HCT116 (cell line): ENCODE data around the gene CENPM. TPM values are rescaled to one million over a fixed set of nuclear protein-coding genes. Genes with fewer than 3 reads are reported as not detected.

Source experiments
- ATAC-seq: fragments of 200-7000 bp; cut with Tn5 transposase; 2 replicates; pipeline ENCODE4 v1.9.1; 2020; ENCODE audit warnings: mild to moderate bottlenecking, moderate library complexity
- BruUV-seq: library from RNA; stranded (reverse); fragments of 400-500 nt; replicated peaks from 2 replicates; lab custom pipeline; 2021; lab: Mats Ljungman, UMichigan
- CTCF ChIA-PET: fragments of 300-600 bp; sonication (Branson Sonifier 250); formaldehyde crosslinking; loops from one replicate; lab custom pipeline; 2021; ENCODE audit warnings: antibody characterized with exemption; lab: Charles Lee
- POLR2A ChIA-PET: fragments of 300-600, 350-600 bp; sonication (Branson Sonifier 250); formaldehyde crosslinking; loops from one replicate; lab custom pipeline; 2021; ENCODE audit warnings: antibody characterized with exemption; lab: Charles Lee
- RAD21 ChIA-PET, 2 experiments: fragments of 300-600 bp; sonication (Branson Sonifier 250); formaldehyde crosslinking; loops; one replicate each; lab custom pipeline; 2023; ENCODE audit warnings: low total read pairs in 2 of 2; ENCODE audit not compliant: uncharacterized antibody in 2 of 2, unreplicated experiment in 2 of 2, low non-redundant PET in 1 of 2; lab: Charles Lee
- DNase-seq: peaks from one replicate; pipeline ENCODE4 v3.0.0-alpha.2; 2010; ENCODE audit warnings: low read depth, low spot score
- H2AFZ ChIP-seq: fragments of 200-600 bp; shearing (Covaris generic), sonication (generic); 2 replicates; pipeline ENCODE4 v1.6.1; 2017; ENCODE audit warnings: low read depth, mixed run types, mixed read lengths, antibody characterized with exemption, low read length; ENCODE audit not compliant: poor library complexity, severe bottlenecking
- H3K27ac ChIP-seq: 2 replicates; pipeline ENCODE4 v1.5.1; 2012; ENCODE audit warnings: low read depth, low read length
- H3K27me3 ChIP-seq: fragments of 200-600 bp; sonication (generic); 2 replicates; pipeline ENCODE4 v1.6.1; 2016; ENCODE audit warnings: mixed run types, low read length, mixed read lengths; ENCODE audit not compliant: insufficient read depth
- H3K36me3 ChIP-seq, 2 experiments: fragments of 200-500 bp in 1 of 2; fragments of 200-600 bp in 1 of 2; sonication (Bioruptor generic) in 1 of 2; sonication (generic) in 1 of 2; 2 replicates each; pipeline versions ENCODE4 v1.5.1 to v1.6.1; 2014 to 2016; ENCODE audit warnings: low read length in 2 of 2, inconsistent platforms in 1 of 2, mixed read lengths in 1 of 2, mixed run types in 1 of 2; ENCODE audit not compliant: insufficient read depth in 2 of 2, control insufficient read depth in 1 of 2
- H3K4me1 ChIP-seq, 2 experiments: fragments of 200-600 bp in 1 of 2; sonication (generic) in 1 of 2; 2 replicates each; pipeline versions ENCODE4 v1.5.1 to v1.6.1; 2012 to 2017; ENCODE audit warnings: low read length in 2 of 2, inconsistent platforms in 1 of 2, mild to moderate bottlenecking in 1 of 2, mixed read lengths in 1 of 2, mixed run types in 1 of 2, moderate library complexity in 1 of 2; ENCODE audit not compliant: insufficient read depth in 2 of 2, control insufficient read depth in 1 of 2
- H3K4me2 ChIP-seq: fragments of 200-600 bp; sonication (generic); 2 replicates; pipeline ENCODE4 v1.6.1; 2017; ENCODE audit warnings: mixed run types, low read length, mixed read lengths
- H3K4me3 ChIP-seq, 2 experiments: fragments of 200-600 bp in 1 of 2; sonication (generic) in 1 of 2; replicated peaks in 1 of 2; 2 replicates each; pipeline ENCODE4 v1.5.1; 2011 to 2016; ENCODE audit warnings: low read length in 2 of 2, control low read depth in 1 of 2, low read depth in 1 of 2, mild to moderate bottlenecking in 1 of 2, mixed read lengths in 1 of 2, mixed run types in 1 of 2
- H3K79me2 ChIP-seq: fragments of 200-600 bp; sonication (generic); 2 replicates; pipeline ENCODE4 v1.6.1; 2017; ENCODE audit warnings: mild to moderate bottlenecking, mixed run types, low read length, moderate library complexity, mixed read lengths; ENCODE audit not compliant: insufficient read depth
- H3K9ac ChIP-seq: fragments of 200-600 bp; sonication (generic); 2 replicates; pipeline ENCODE4 v1.6.1; 2016; ENCODE audit warnings: low read length, mixed read lengths
- H3K9me2 ChIP-seq: fragments of 200-600 bp; sonication (generic), shearing (Covaris generic); 2 replicates; pipeline ENCODE4 v1.6.1; 2017; ENCODE audit warnings: mixed run types, mild to moderate bottlenecking, moderate library complexity; ENCODE audit not compliant: insufficient read depth
- H3K9me3 ChIP-seq, 2 experiments: fragments of 200-500 bp in 1 of 2; fragments of 200-600 bp in 1 of 2; sonication (Bioruptor generic) in 1 of 2; sonication (generic) in 1 of 2; 2 replicates each; pipeline ENCODE4 v1.6.1; 2014 to 2017; ENCODE audit warnings: low read length in 2 of 2, mixed read lengths in 2 of 2, inconsistent platforms in 1 of 2, low read depth in 1 of 2, mild to moderate bottlenecking in 1 of 2, mixed run types in 1 of 2, moderate library complexity in 1 of 2; ENCODE audit not compliant: control insufficient read depth in 1 of 2, insufficient read depth in 1 of 2
- H4K20me1 ChIP-seq: fragments of 200-600 bp; sonication (generic), shearing (Covaris generic); 2 replicates; pipeline ENCODE4 v1.6.1; 2017; ENCODE audit warnings: mixed run types, mild to moderate bottlenecking, moderate library complexity; ENCODE audit not compliant: insufficient read depth
- ATF3 ChIP-seq: IDR thresholded peaks from 2 replicates; pipeline ENCODE4 v1.6.1; 2012
- CBX3 ChIP-seq: IDR thresholded peaks from 2 replicates; pipeline ENCODE4 v1.6.1; 2012; ENCODE audit warnings: low read depth
- CEBPB ChIP-seq: IDR thresholded peaks from 2 replicates; pipeline ENCODE4 v1.6.1; 2012; ENCODE audit warnings: low read depth
- CTCF ChIP-seq, 3 experiments: fragments of 200-600 bp in 1 of 3; sonication (generic) in 1 of 3; IDR thresholded peaks in 2 of 3; conservative IDR thresholded peaks in 1 of 3; 2 replicates each; pipeline ENCODE4 v1.5.1; 2012 to 2017; ENCODE audit warnings: low read depth in 2 of 3, low read length in 2 of 3, antibody characterized with exemption in 1 of 3, borderline replicate concordance in 1 of 3, control low read depth in 1 of 3, mild to moderate bottlenecking in 1 of 3, mixed read lengths in 1 of 3, mixed run types in 1 of 3, moderate library complexity in 1 of 3; ENCODE audit not compliant: insufficient read depth in 1 of 3
- EGR1 ChIP-seq: IDR thresholded peaks from 2 replicates; pipeline ENCODE4 v1.6.1; 2012; ENCODE audit warnings: low read depth
- ELF1 ChIP-seq: IDR thresholded peaks from 2 replicates; pipeline ENCODE4 v1.6.1; 2012; ENCODE audit warnings: low read depth, borderline replicate concordance
- EZH2 ChIP-seq: fragments of 200-600 bp; sonication (generic); IDR thresholded peaks from 2 replicates; pipeline ENCODE4 v1.6.1; 2017; ENCODE audit warnings: antibody characterized with exemption, mixed run types
- EZH2phosphoT487 ChIP-seq: fragments of 200-600 bp; IDR thresholded peaks from 2 replicates; pipeline ENCODE4 v1.6.1; 2018; ENCODE audit warnings: antibody characterized with exemption, borderline replicate concordance
- FOSL1 ChIP-seq: IDR thresholded peaks from 2 replicates; pipeline ENCODE4 v1.6.1; 2012; ENCODE audit warnings: low read depth
- MAX ChIP-seq: IDR thresholded peaks from 2 replicates; pipeline ENCODE4 v1.6.1; 2012
- POLR2A ChIP-seq: IDR thresholded peaks from 2 replicates; pipeline ENCODE4 v1.7.0; 2011; ENCODE audit warnings: borderline replicate concordance; ENCODE audit not compliant: insufficient read depth, insufficient read length; ENCODE audit errors: extremely low read depth
- POLR2AphosphoS5 ChIP-seq: IDR thresholded peaks from 2 replicates; pipeline ENCODE4 v1.6.1; 2011; ENCODE audit warnings: mild to moderate bottlenecking, low read depth, low read length, moderate library complexity
- RAD21 ChIP-seq: IDR thresholded peaks from 2 replicates; pipeline ENCODE4 v1.6.1; 2012; ENCODE audit warnings: low read depth, mild to moderate bottlenecking
- REST ChIP-seq: IDR thresholded peaks from 2 replicates; pipeline ENCODE4 v1.6.1; 2012; ENCODE audit warnings: low read depth
- SIN3A ChIP-seq: IDR thresholded peaks from 2 replicates; pipeline ENCODE4 v1.6.1; 2012; ENCODE audit warnings: low read depth
- SP1 ChIP-seq: IDR thresholded peaks from 2 replicates; pipeline ENCODE4 v1.6.1; 2012; ENCODE audit warnings: low read depth
- SRF ChIP-seq: IDR thresholded peaks from 2 replicates; pipeline ENCODE4 v1.6.1; 2012; ENCODE audit warnings: low read depth
- TCF7L2 ChIP-seq: IDR thresholded peaks from 2 replicates; pipeline ENCODE4 v1.7.0; 2011; ENCODE audit warnings: borderline replicate concordance, inconsistent platforms; ENCODE audit not compliant: insufficient read depth, insufficient read length; ENCODE audit errors: extremely low read depth
- ZNF274 ChIP-seq: fragments of 200-500 bp; sonication (Bioruptor generic); IDR thresholded peaks from 2 replicates; pipeline ENCODE4 v1.6.1; 2014; ENCODE audit warnings: mild to moderate bottlenecking, low read depth, low read length, inconsistent platforms
- intact Hi-C: fragments of 100-400 bp; cut with micrococcal nuclease; formaldehyde crosslinking; loops from 2 replicates; pipeline ENCODE4 v1.10.0; 2022
- total RNA-seq: library from RNA; stranded (reverse); gene quantifications from one replicate; pipeline ENCODE4 v1.2.1, GENCODE V29; 2021; ENCODE audit not compliant: unreplicated experiment

The CENPM gene
- total RNA-seq, 1 experiment from 2014 or later, result 44.7 TPM

GRCh38 chr22:41928593-41929417, 18.1 kb downstream of the CENPM start (continued):
- TF ChIP-seq CTCF (IDR thresholded peaks at IDR 0.05 in 2 of 3, conservative IDR thresholded peaks at IDR 0.05 in 1 of 3; ENCODE audit: borderline replicate concordance in 1 of 3, insufficient read depth in 1 of 3, low read depth in 2 of 3, low read length in 2 of 3), result no peak

GRCh38 chr22:41927813-41928212, 19.1 kb downstream of the CENPM start:
- Histone ChIP-seq H3K9me2 (no peaks in the 10 kb centered on the region), H3K27ac (0 out of 2 replicates have a peak overlapping the region, but pooled peaks have one; percentile 4), H3K4me3 (no peak overlapping the region), H3K36me3 (no peaks in the 10 kb centered on the region), H2AFZ (no peak overlapping the region), H3K79me2 (no peaks in the 10 kb centered on the region), H3K9ac (no peak overlapping the region), H3K4me2 (no peak overlapping the region), H4K20me1 (no peaks in the 10 kb centered on the region), H3K27me3 (no peaks in the 10 kb centered on the region), H3K9me3 (no peaks in the 10 kb centered on the region), H3K4me1 (peaks cover 2 to 7% of the 10 kb centered on the region in 2 experiments; a peak in 1 of 4 replicates)
- BruUV-seq, result no TSS peak
- intact Hi-C loops, result no loop called here
- CTCF ChIA-PET, result no interaction called here
- TF ChIP-seq EGR1 (no peak), EZH2 (no peak), RAD21 (no peak), SP1 (no peak), TCF7L2 (no peak), SRF (no peak), POLR2AphosphoS5 (no peak), REST (no peak), ZNF274 (no peak), MAX (no peak), FOSL1 (no peak), CBX3 (no peak), CEBPB (no peak), EZH2phosphoT487 (no peak), POLR2A (no peak), SIN3A (no peak), ELF1 (no peak), ATF3 (no peak)
- POLR2A ChIA-PET, result no interaction called here
- RAD21 ChIA-PET, result no interaction called here
- ATAC-seq (no peak), DNase-seq (no peak)
